Measurements from ENCODE around the gene C6orf89.
A peak's percentile ranks its signal among the peaks of the same experiment; 100 is the strongest.

The C6orf89 gene

DNA sequence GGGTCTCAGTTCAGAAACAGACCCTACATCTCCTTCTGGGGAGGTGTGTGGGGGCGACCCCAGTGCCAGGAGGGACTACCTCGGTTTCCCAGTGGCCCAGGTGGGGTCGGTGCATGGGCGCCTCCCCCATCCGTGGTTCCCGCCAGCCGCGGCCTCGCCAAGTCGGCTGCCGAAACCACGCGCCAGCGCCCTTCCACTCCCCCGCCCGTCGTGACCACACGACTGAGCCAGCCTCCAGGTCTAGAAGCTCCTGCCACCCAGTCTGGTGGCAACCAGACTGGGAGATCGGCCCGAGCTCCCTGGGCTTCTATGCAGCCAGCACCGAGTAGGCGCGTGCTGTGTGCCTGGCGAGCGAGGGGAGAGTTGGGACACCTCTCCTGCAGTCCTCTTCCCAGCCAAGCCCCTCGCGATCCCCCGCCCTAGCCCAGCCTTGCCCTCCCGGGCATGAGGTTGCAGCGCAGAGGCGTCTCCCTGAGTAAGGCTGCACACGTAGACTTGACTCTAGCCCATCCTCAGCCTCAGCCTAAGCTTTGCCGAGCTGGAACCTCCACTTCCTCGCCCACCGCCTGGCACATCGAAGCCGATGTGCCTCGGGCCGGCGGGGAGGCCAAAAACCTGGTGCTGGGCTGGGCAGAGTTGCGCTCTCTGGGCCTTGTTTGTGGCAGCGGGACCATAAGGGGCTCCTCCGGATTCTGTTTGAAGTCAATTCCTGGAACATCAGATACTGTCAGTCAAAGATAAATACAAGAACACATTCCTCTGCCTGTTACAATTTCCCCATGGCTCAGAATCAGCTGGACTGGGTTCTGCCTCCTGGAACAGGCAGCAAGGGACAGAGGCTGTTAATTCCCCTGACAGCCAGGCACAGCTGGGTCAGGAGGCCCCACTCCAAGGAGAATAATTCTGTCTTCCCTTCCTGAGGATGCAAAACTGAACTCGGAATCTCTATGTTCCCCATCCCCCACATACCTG, 45.0 kb upstream of the C6orf89 start:
- peaks cover 0 to 45% (median 20%) of the 10 kb centered on the region in 11 experiments; a peak in 16 of 22 replicates for H4K20me1 ChIP-seq
- no peak for TF ChIP-seq Cebpa-rat (IDR thresholded peaks at IDR 0.05)
- no peaks in the 10 kb centered on the region for H3K9me3 ChIP-seq (replicated peaks in 1 of 11)
- no peak overlapping the region for H3K27ac ChIP-seq
- H3K9ac ChIP-seq: peak overlapping the region in 5 of 11 experiments; percentile 58 to 73 (median 63); a peak in 3 of 22 replicates
- H3K36me3 ChIP-seq: no peaks in the 10 kb centered on the region
- H3K27me3 ChIP-seq: peaks cover 54 to 72% (median 60%) of the 10 kb centered on the region in 11 experiments
- H3K4me3 ChIP-seq: peak overlapping the region; percentile 50 to 69 (median 60)
- H3K4me2 ChIP-seq: peak overlapping the region; percentile 86 to 96 (median 90)
- H3K4me1 ChIP-seq: peaks cover 16 to 48% (median 32%) of the 10 kb centered on the region in 10 experiments

DNA sequence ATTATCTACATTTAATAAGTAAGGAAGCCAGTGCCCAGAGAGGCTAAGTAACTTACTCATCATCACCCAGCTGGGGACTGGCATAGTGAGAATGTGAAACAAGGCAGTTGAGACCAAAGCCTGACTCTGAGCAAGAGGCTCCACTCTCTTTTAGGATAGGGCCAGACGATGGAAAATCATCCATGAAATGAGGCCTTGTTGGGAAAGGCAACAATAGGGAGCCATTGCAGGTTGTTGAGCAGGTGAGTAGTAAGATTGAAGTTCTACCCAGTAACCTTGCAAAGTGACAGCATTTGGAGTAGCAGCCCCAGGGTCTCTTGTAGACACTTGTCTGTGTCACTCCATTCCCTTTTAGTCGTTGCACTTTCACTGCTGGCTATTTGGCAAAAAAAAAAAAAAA, 44.0 kb upstream of the C6orf89 start:
- TF ChIP-seq Cebpa-rat (IDR thresholded peaks at IDR 0.05): no peak
- H3K27me3 ChIP-seq: peaks cover 47 to 68% (median 56%) of the 10 kb centered on the region in 11 experiments
- H3K4me1 ChIP-seq: peaks cover 16 to 46% (median 28%) of the 10 kb centered on the region in 10 experiments
- H3K9me3 ChIP-seq (replicated peaks in 1 of 11): no peaks in the 10 kb centered on the region
- H3K4me2 ChIP-seq: peak overlapping the region in 4 of 11 experiments; percentile 35 to 64 (median 60); a peak in 3 of 22 replicates
- peaks cover 0 to 42% (median 20%) of the 10 kb centered on the region in 11 experiments; a peak in 16 of 22 replicates for H4K20me1 ChIP-seq
- H3K27ac ChIP-seq: no peak overlapping the region
- H3K9ac ChIP-seq: no peak overlapping the region
- no peak overlapping the region for H3K4me3 ChIP-seq
- no peaks in the 10 kb centered on the region for H3K36me3 ChIP-seq

- H3K4me2 ChIP-seq: peak overlapping the region in 3 of 11 experiments; percentile 59 to 64 (median 61); a peak in 3 of 22 replicates
- no peak overlapping the region for H3K27ac ChIP-seq
- TF ChIP-seq Cebpa-rat (IDR thresholded peaks at IDR 0.05): no peak
- no peaks in the 10 kb centered on the region for H3K36me3 ChIP-seq
- peaks cover 20 to 49% (median 35%) of the 10 kb centered on the region in 10 experiments for H3K4me1 ChIP-seq
- no peak overlapping the region for H3K4me3 ChIP-seq
- H3K9me3 ChIP-seq (replicated peaks in 1 of 11): no peaks in the 10 kb centered on the region
- H3K27me3 ChIP-seq: peaks cover 33 to 54% (median 42%) of the 10 kb centered on the region in 11 experiments
- H3K9ac ChIP-seq: no peak overlapping the region
- peaks cover 0 to 34% (median 20%) of the 10 kb centered on the region in 11 experiments; a peak in 16 of 22 replicates for H4K20me1 ChIP-seq
These were observed 42.6 kb upstream of the C6orf89 start for GRCh38 chr6:36843170-36843569.

DNA sequence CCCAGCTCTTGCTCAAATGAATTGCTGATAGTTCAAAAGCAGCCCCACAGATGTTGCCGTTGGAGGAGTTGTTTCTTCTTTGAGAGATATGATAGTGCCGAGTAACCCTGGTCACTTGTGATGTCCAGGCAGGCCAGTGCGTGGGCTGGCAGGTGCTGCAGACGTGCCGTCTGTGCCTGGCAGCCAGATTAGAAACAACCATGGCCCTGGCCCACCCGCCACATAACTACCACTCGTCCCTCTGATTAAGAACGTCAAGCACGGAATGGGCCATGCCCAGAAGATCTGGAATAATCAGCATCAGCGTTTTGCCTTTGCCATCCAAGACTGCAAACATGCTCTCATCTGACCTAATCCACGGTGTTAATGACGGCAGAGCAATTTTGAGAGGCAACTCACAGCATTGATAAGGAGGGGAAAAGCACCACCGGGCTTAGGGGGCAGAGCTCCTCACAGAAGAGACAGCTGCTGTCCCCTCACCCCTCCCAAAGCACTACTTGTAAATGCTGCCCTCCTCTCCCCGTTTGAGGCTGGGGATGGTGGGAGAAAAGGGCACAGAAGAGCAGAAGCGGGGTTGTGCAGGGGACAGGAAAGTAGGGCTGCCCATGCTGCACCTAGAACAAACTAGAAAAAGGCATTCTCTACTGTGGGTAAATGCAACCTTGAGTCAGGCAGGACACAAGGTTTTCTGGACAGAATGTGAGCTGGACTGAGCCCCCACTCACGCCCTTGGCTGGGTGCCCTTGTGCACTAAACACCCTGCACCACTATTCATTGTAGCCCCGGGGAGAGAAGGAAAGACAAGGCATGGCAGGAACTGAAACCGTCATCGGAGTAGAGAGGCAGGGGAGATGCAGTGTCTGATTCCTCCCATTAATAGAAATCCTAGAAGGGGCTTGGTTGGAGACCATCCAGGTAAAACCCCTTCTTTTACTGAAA, 41.3 kb upstream of the C6orf89 start:
- no peak overlapping the region for H3K9ac ChIP-seq
- no peak for TF ChIP-seq Cebpa-rat (IDR thresholded peaks at IDR 0.05)
- peak overlapping the region in 5 of 11 experiments; percentile 19 to 35 (median 25); a peak in 5 of 22 replicates for H3K4me2 ChIP-seq
- H3K27ac ChIP-seq: no peak overlapping the region
- H3K4me3 ChIP-seq: no peak overlapping the region
- no peaks in the 10 kb centered on the region for H3K36me3 ChIP-seq
- H3K4me1 ChIP-seq: peaks cover 27 to 55% (median 41%) of the 10 kb centered on the region in 10 experiments
- H3K9me3 ChIP-seq (replicated peaks in 1 of 11): no peaks in the 10 kb centered on the region
- peaks cover 19 to 40% (median 29%) of the 10 kb centered on the region in 11 experiments for H3K27me3 ChIP-seq
- peaks cover 0 to 29% (median 13%) of the 10 kb centered on the region in 11 experiments; a peak in 16 of 22 replicates for H4K20me1 ChIP-seq

DNA sequence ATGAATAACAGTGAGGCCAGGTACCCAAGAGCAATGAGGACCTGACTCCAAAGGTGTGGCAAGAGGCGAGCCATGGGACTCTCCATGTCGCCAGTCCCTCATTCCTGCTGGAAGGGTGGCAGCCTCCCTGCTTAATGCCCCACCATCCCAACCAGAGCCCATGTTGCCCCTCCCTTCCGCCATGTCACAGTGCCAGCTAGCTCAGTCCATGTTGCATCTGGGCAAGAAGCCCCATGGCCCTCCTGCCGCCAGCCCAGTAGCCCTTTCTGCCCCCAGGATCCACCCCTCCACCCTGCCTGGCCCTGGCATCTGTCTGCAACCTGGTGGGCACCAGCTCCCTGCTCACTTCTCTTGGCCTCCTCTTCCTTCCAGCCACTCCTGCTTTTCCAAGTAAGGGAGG, 40.5 kb upstream of the C6orf89 start:
- H3K27me3 ChIP-seq: peaks cover 12 to 33% (median 21%) of the 10 kb centered on the region in 11 experiments
- no peaks in the 10 kb centered on the region for H3K9me3 ChIP-seq (replicated peaks in 1 of 11)
- no peak overlapping the region for H3K9ac ChIP-seq
- peaks cover 31 to 58% (median 43%) of the 10 kb centered on the region in 10 experiments for H3K4me1 ChIP-seq
- H3K4me2 ChIP-seq: peak overlapping the region in 3 of 11 experiments; percentile 25 to 35 (median 28); a peak in 1 of 22 replicates
- no peak overlapping the region for H3K4me3 ChIP-seq
- peaks cover 0 to 30% (median 10%) of the 10 kb centered on the region in 11 experiments; a peak in 16 of 22 replicates for H4K20me1 ChIP-seq
- no peak overlapping the region for H3K27ac ChIP-seq
- H3K36me3 ChIP-seq: no peaks in the 10 kb centered on the region
- TF ChIP-seq Cebpa-rat (IDR thresholded peaks at IDR 0.05): no peak

DNA sequence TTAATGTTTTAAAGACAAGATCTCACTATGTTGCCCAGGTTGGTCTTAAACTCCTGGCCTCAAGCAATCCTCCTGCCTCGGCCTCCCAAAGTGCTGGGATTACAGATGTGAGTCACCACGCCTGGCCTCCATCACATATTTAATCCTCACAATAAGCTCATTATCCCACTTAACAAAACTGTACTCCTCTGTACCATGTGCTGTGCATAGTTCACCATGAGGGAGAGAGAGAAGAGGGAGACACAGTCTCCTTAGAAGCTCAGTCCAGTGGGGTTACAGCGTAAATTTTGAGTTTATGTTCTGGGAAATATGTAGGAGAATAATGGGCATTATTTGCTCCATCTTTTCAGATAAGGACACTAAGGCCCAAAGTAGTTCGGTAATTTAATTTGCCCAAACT, 38.6 kb upstream of the C6orf89 start:
- H3K36me3 ChIP-seq: peaks cover 0 to 8% (median 0%) of the 10 kb centered on the region in 11 experiments; a peak in 4 of 22 replicates
- no peak overlapping the region for H3K27ac ChIP-seq
- no peak overlapping the region for H3K9ac ChIP-seq
- H3K4me1 ChIP-seq: peaks cover 44 to 63% (median 52%) of the 10 kb centered on the region in 10 experiments
- peaks cover 0 to 8% (median 0%) of the 10 kb centered on the region in 11 experiments; a peak in 2 of 22 replicates for H3K9me3 ChIP-seq (replicated peaks in 1 of 11)
- peaks cover 0 to 15% (median 2%) of the 10 kb centered on the region in 11 experiments; a peak in 8 of 22 replicates for H3K27me3 ChIP-seq
- H4K20me1 ChIP-seq: peaks cover 0 to 31% (median 0%) of the 10 kb centered on the region in 11 experiments; a peak in 6 of 22 replicates
- no peak for TF ChIP-seq Cebpa-rat (IDR thresholded peaks at IDR 0.05)
- no peak overlapping the region for H3K4me3 ChIP-seq
- H3K4me2 ChIP-seq: peak overlapping the region in 3 of 11 experiments; percentile 91 to 94 (median 93); a peak in 1 of 22 replicates

DNA sequence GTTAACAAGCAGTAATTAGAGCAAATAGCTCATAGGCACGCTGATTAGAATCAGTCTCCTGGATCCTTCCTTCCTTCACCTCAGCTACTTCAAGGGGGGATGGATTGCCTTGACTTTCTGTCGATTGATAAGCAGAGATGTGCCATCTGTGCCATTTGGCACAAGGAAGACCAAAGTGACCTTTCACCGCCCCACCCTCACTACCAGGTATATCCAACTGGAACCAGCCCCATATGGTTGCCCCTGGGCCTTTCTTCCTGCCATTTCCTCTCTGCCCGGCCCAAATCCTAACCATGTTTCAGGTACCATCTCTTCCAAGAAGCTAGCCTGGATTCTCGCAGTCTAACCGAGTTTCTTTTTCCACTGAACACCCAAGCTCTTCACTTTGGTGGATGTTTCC, 37.8 kb upstream of the C6orf89 start:
- peaks cover 0 to 8% (median 0%) of the 10 kb centered on the region in 11 experiments; a peak in 2 of 22 replicates for H3K9me3 ChIP-seq (replicated peaks in 1 of 11)
- peaks cover 51 to 66% (median 57%) of the 10 kb centered on the region in 10 experiments for H3K4me1 ChIP-seq
- peak overlapping the region in 1 of 11 experiments; percentile 14; a peak in 1 of 22 replicates for H3K27ac ChIP-seq
- H3K4me3 ChIP-seq: no peak overlapping the region
- peaks cover 0 to 13% (median 0%) of the 10 kb centered on the region in 11 experiments; a peak in 5 of 22 replicates for H3K36me3 ChIP-seq
- peaks cover 0 to 7% (median 0%) of the 10 kb centered on the region in 11 experiments; a peak in 2 of 22 replicates for H3K27me3 ChIP-seq
- H3K9ac ChIP-seq: 0 out of 22 replicates have a peak overlapping the region, but pooled peaks of 2 of the 11 experiments have one; percentile 53 to 59
- peaks cover 0 to 31% (median 0%) of the 10 kb centered on the region in 11 experiments; a peak in 5 of 22 replicates for H4K20me1 ChIP-seq
- peak overlapping the region; percentile 76 to 99 (median 93) for H3K4me2 ChIP-seq
- no peak for TF ChIP-seq Cebpa-rat (IDR thresholded peaks at IDR 0.05)

Data from BLaER1 treated with 17β-estradiol and CSF1 and Interleukin-3, amounts not matched to agents 10 nM and 100 nM (cell line).